Keratinocyte (primary cell): ENCODE measurements around the gene STAC3. TPM values are rescaled to one million over a fixed set of nuclear protein-coding genes. Genes with fewer than 3 reads are reported as not detected.

ENCODE experiments used
- DNase-seq: peaks from one replicate; pipeline ENCODE4 v3.0.0-alpha.2; 2011; ENCODE audit warnings: low read depth, missing footprints, low spot score
- FAIRE-seq: peaks from 2 replicates; lab custom pipeline; 2011; peaks lifted over from hg19 to GRCh38; lab: Jason Lieb, UNC
- H2AFZ ChIP-seq: 2 replicates; pipeline ENCODE4 v1.6.0; 2012; ENCODE audit warnings: low read length, control low read depth, inconsistent platforms; ENCODE audit not compliant: control insufficient read depth
- H3K27ac ChIP-seq: 2 replicates; pipeline ENCODE4 v1.5.1; 2011; ENCODE audit warnings: low read length; ENCODE audit not compliant: control insufficient read depth, insufficient read depth
- H3K27me3 ChIP-seq: 3 replicates; pipeline ENCODE4 v1.6.0; 2011; ENCODE audit warnings: low read length; ENCODE audit not compliant: control insufficient read depth, insufficient read depth; ENCODE audit errors: extremely low read depth
- H3K36me3 ChIP-seq, 2 experiments: 2 replicates in 1 of 2; 3 replicates in 1 of 2; pipeline ENCODE4 v1.5.1; 2011; ENCODE audit warnings: low read length in 2 of 2, mild to moderate bottlenecking in 1 of 2; ENCODE audit not compliant: control insufficient read depth in 2 of 2, insufficient read depth in 2 of 2; ENCODE audit errors: extremely low read depth in 1 of 2
- H3K4me1 ChIP-seq: 3 replicates; pipeline ENCODE4 v1.5.1; 2011; ENCODE audit warnings: low read length; ENCODE audit not compliant: control insufficient read depth, insufficient read depth; ENCODE audit errors: extremely low read depth
- H3K4me2 ChIP-seq: 3 replicates; pipeline ENCODE4 v1.6.0; 2011; ENCODE audit warnings: low read depth, low read length; ENCODE audit not compliant: control insufficient read depth, insufficient read depth; ENCODE audit errors: extremely low read depth
- H3K4me3 ChIP-seq, 3 experiments: fragments of 200-600 bp in 1 of 3; sonication (generic) in 1 of 3; 2 replicates in 2 of 3; 3 replicates in 1 of 3; pipeline ENCODE4 v1.5.1; 2011 to 2016; ENCODE audit warnings: low read length in 3 of 3, mild to moderate bottlenecking in 3 of 3, control low read depth in 2 of 3, inconsistent platforms in 1 of 3, low read depth in 1 of 3, mixed read lengths in 1 of 3, mixed run types in 1 of 3, moderate library complexity in 1 of 3; ENCODE audit not compliant: control insufficient read depth in 2 of 3, insufficient read depth in 2 of 3; ENCODE audit errors: extremely low read depth in 1 of 3
- H3K79me2 ChIP-seq: 2 replicates; pipeline ENCODE4 v1.6.0; 2012; ENCODE audit warnings: low read length; ENCODE audit not compliant: control insufficient read depth, insufficient read depth
- H3K9ac ChIP-seq: 3 replicates; pipeline ENCODE4 v1.6.0; 2011; ENCODE audit warnings: low read length; ENCODE audit not compliant: control insufficient read depth, insufficient read depth; ENCODE audit errors: extremely low read depth
- H3K9me1 ChIP-seq: 3 replicates; pipeline ENCODE4 v1.6.0; 2011; ENCODE audit warnings: low read length; ENCODE audit not compliant: control insufficient read depth, insufficient read depth; ENCODE audit errors: extremely low read depth
- H3K9me3 ChIP-seq: 2 replicates; pipeline ENCODE4 v1.5.1; 2012; ENCODE audit warnings: low read depth, low read length; ENCODE audit not compliant: control insufficient read depth
- H4K20me1 ChIP-seq: 3 replicates; pipeline ENCODE4 v1.6.0; 2011; ENCODE audit warnings: low read length; ENCODE audit not compliant: control insufficient read depth, insufficient read depth; ENCODE audit errors: extremely low read depth
- EZH2 ChIP-seq: IDR thresholded peaks from one replicate; pipeline ENCODE4 v1.6.1; 2012; ENCODE audit warnings: inconsistent platforms, mild to moderate bottlenecking, low read length, moderate library complexity
- dilution Hi-C: fragments of 300-500 bp; cut with MboI; formaldehyde crosslinking; loops from one replicate; pipeline ENCODE4 v1.7.0; 2020; ENCODE audit warnings: low sequenced_read_pairs; ENCODE audit not compliant: extremely low pct_ligation_motif_present
- polyA plus RNA-seq, 5 experiments: library from polyadenylated mRNA; depleted of rRNA in 3 of 5; stranded (reverse) in 3 of 5; stranded (forward) in 1 of 5; unstranded in 1 of 5; fragments of >200 nt; gene quantifications; 1 replicate in 1 of 5; 2 replicates in 3 of 5; 3 replicates in 1 of 5; pipeline versions ENCODE4 v1.2.1 to v1.2.3, GENCODE V29; 2011 to 2012; ENCODE audit warnings: missing spikeins in 2 of 5, low read depth in 1 of 5, low replicate concordance in 1 of 5
- TF ChIP-seq, protein P1 (sequence below), 3 experiments: IDR thresholded peaks in 1 of 3; conservative IDR thresholded peaks in 1 of 3; optimal IDR thresholded peaks in 1 of 3; 2 replicates in 2 of 3; 3 replicates in 1 of 3; pipeline versions ENCODE3 to v1.5.1; 2011; ENCODE audit warnings: low read length in 3 of 3, mild to moderate bottlenecking in 3 of 3, moderate library complexity in 2 of 3, control low read depth in 1 of 3, inconsistent platforms in 1 of 3; ENCODE audit not compliant: insufficient read depth in 2 of 3; ENCODE audit errors: extremely low read depth in 1 of 3

Gene STAC3
- polyA plus RNA-seq, 1 donor (not counting 4 experiments of a cell fraction or from before 2014, with no cell fraction given), result 0.94 TPM

DNA sequence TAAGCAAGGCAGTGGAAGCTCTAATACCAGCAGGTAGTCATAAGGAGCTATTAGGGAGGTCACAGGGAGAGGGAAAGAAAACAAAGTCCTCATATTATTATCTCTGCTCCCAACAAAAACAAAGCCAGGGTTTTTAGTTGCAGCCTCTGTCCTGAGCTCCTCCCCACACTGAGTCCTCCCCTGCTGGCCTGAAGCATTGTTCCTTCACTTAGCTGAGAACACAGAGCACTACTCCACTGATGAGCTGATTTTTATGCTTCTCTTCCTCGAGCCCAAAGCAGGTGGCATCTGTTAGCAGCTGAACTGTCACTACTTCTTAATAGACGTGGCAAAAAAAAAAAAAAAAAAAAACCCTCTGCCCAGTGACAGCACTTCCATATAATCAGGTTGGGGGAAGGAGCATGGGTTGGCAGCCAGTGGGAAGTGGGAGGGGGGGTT, 10.5 kb upstream of the STAC3 start:
- Histone ChIP-seq H3K4me3 (no peak overlapping the region), H2AFZ (no peak overlapping the region), H3K9ac (no peak overlapping the region), H3K27ac (no peak overlapping the region), H4K20me1 (no peaks in the 10 kb centered on the region), H3K9me1 (no peaks in the 10 kb centered on the region), H3K9me3 (no peaks in the 10 kb centered on the region), H3K79me2 (no peaks in the 10 kb centered on the region), H3K4me1 (no peaks in the 10 kb centered on the region), H3K4me2 (no peak overlapping the region), H3K27me3 (no peaks in the 10 kb centered on the region), H3K36me3 (peaks cover 16 to 23% of the 10 kb centered on the region in 2 experiments)
- FAIRE-seq, result no peak
- no peak for DNase-seq
- dilution Hi-C loops, result no loop called here
- TF ChIP-seq, protein P1, sequence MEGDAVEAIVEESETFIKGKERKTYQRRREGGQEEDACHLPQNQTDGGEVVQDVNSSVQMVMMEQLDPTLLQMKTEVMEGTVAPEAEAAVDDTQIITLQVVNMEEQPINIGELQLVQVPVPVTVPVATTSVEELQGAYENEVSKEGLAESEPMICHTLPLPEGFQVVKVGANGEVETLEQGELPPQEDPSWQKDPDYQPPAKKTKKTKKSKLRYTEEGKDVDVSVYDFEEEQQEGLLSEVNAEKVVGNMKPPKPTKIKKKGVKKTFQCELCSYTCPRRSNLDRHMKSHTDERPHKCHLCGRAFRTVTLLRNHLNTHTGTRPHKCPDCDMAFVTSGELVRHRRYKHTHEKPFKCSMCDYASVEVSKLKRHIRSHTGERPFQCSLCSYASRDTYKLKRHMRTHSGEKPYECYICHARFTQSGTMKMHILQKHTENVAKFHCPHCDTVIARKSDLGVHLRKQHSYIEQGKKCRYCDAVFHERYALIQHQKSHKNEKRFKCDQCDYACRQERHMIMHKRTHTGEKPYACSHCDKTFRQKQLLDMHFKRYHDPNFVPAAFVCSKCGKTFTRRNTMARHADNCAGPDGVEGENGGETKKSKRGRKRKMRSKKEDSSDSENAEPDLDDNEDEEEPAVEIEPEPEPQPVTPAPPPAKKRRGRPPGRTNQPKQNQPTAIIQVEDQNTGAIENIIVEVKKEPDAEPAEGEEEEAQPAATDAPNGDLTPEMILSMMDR (optimal IDR thresholded peaks at IDR 0.05 in 1 of 3, IDR thresholded peaks at IDR 0.05 in 1 of 3, conservative IDR thresholded peaks at IDR 0.05 in 1 of 3; ENCODE audit: extremely low read depth in 1 of 3, insufficient read depth in 2 of 3, low read length in 3 of 3), result no peak
- no peak for TF ChIP-seq EZH2

DNA sequence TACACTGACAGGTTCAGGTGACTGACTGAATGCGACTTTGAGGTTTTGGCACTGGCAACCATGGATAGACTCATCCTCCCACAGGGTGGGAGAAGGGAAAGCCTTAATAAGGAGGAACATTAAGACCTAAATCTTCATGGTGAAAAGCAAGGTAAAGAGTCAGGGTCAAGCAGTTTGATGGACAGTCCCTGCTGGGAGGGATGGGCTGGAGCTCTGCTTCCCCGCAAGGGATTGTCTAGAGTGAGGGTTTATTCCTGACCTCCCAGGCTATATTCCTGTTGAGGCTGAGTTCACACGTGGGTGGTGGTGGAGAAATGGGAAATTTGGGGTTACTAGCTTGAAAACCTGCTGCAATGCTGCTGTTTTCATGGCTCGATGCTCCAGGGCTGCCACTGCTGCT, 9.4 kb upstream of the STAC3 start:
- H3K9ac ChIP-seq, result no peak overlapping the region
- H3K27me3 ChIP-seq, result no peaks in the 10 kb centered on the region
- no peaks in the 10 kb centered on the region for H3K79me2 ChIP-seq
- dilution Hi-C loops, result no loop called here
- no peaks in the 10 kb centered on the region for H4K20me1 ChIP-seq
- H3K4me1 ChIP-seq, result no peaks in the 10 kb centered on the region
- H3K27ac ChIP-seq, result no peak overlapping the region
- H3K9me3 ChIP-seq, result no peaks in the 10 kb centered on the region
- H3K36me3 ChIP-seq, result peaks cover 25% of the 10 kb centered on the region in 2 experiments
- no peak for TF ChIP-seq EZH2
- TF ChIP-seq, protein P1 (optimal IDR thresholded peaks at IDR 0.05 in 1 of 3, IDR thresholded peaks at IDR 0.05 in 1 of 3, conservative IDR thresholded peaks at IDR 0.05 in 1 of 3; ENCODE audit: extremely low read depth in 1 of 3, insufficient read depth in 2 of 3, low read length in 3 of 3), result no peak
- no peak for FAIRE-seq
- no peak overlapping the region for H3K4me3 ChIP-seq
- no peak overlapping the region for H2AFZ ChIP-seq
- no peaks in the 10 kb centered on the region for H3K9me1 ChIP-seq
- no peak for DNase-seq
- no peak overlapping the region for H3K4me2 ChIP-seq
